Right atrium auricular region (tissue), 2 donors: ENCODE data around the gene ZKSCAN8. TPM values are rescaled to one million over a fixed set of nuclear protein-coding genes. Genes with fewer than 3 reads are reported as not detected.

Experiments used
- DNase-seq: peaks from one replicate; pipeline ENCODE4 v3.0.0-alpha.2; 2019; ENCODE audit warnings: low spot score
- H3K27ac ChIP-seq, 2 donors: fragments of 200-600 bp; sonication (generic); 1 replicate in 1 of 2; 2 replicates in 1 of 2; pipeline ENCODE4 v1.5.1; 2016 to 2019
- H3K27me3 ChIP-seq, 2 donors: fragments of 200-600 bp; sonication (generic); one replicate each; pipeline versions ENCODE4 v1.5.1 to v1.6.0; 2017 to 2019
- H3K36me3 ChIP-seq: fragments of 200-600 bp; sonication (generic); one replicate; pipeline ENCODE4 v1.5.1; 2016
- H3K4me1 ChIP-seq, 2 donors: fragments of 200-600 bp; sonication (generic); one replicate each; pipeline versions ENCODE4 v1.5.1 to v1.6.0; 2017 to 2019
- H3K4me3 ChIP-seq, 2 donors: fragments of 200-600 bp; sonication (generic); 1 replicate in 1 of 2; 2 replicates in 1 of 2; pipeline ENCODE4 v1.5.1; 2017 to 2019; ENCODE audit warnings: mild to moderate bottlenecking in 1 of 2, moderate library complexity in 1 of 2
- H3K9me3 ChIP-seq, 2 donors: fragments of 200-600 bp; sonication (generic); one replicate each; pipeline ENCODE4 v1.5.1; 2019
- CTCF ChIP-seq, 2 donors: fragments of 200-600 bp; sonication (generic); IDR thresholded peaks; one replicate each; pipeline ENCODE4 v1.5.1; 2019; ENCODE audit warnings: antibody characterized with exemption in 2 of 2
- total RNA-seq, 2 donors: library from RNA; depleted of rRNA; stranded (reverse); fragments of >200 nt; gene quantifications; one replicate each; pipeline ENCODE4 v1.1.0, GENCODE V29; 2016

ZKSCAN8 gene
- total RNA-seq, 2 donors from 2014 or later: 10.4 to 13.1 TPM

- peaks cover 0 to 23% of the 10 kb centered on the region in 2 donors for H3K9me3 ChIP-seq
- peak overlapping the region in 1 of 2 donors; percentile 20 for H3K4me3 ChIP-seq
- DNase-seq: no peak
- no peak overlapping the region for H3K27ac ChIP-seq
- no peak for TF ChIP-seq CTCF (IDR thresholded peaks at IDR 0.05)
- peaks cover 0 to 24% of the 10 kb centered on the region in 2 donors for H3K4me1 ChIP-seq
- H3K27me3 ChIP-seq: peaks cover 37 to 60% of the 10 kb centered on the region in 2 donors
- H3K36me3 ChIP-seq: no peaks in the 10 kb centered on the region
Measured at GRCh38 chr6:28208111-28208659, 66.5 kb downstream of the ZKSCAN8 start.

Other genes with a start within 250 kb of the ZKSCAN8 start
- not detected for gene OR2B2, start 229.5 kb upstream of the ZKSCAN8 start, total RNA-seq
- gene OR2B6, start 184.6 kb upstream of the ZKSCAN8 start, total RNA-seq: not detected
- 1 to 10 TPM in 1 of 2 donors, under 1 TPM in 1; 0.47 to 1.1 TPM for gene ZNF165, start 61.3 kb upstream of the ZKSCAN8 start, total RNA-seq
- gene ZSCAN16, start 17.3 kb upstream of the ZKSCAN8 start, total RNA-seq: 1 to 10 TPM; 1.2 to 3.1 TPM
- 10 to 100 TPM in 1 of 2 donors, 1 to 10 TPM in 1; 5.8 to 10.1 TPM for gene ZSCAN9, start 83.4 kb downstream of the ZKSCAN8 start, total RNA-seq
- 1 to 10 TPM; 1.8 to 2.0 TPM for gene ZKSCAN4, start 110.4 kb downstream of the ZKSCAN8 start, total RNA-seq
- gene NKAPL, start 117.4 kb downstream of the ZKSCAN8 start, total RNA-seq: 1 to 10 TPM; 3.1 to 5.1 TPM
- 10 to 100 TPM; 11.2 to 13.3 TPM for gene ZSCAN26, start 125.3 kb downstream of the ZKSCAN8 start, total RNA-seq
- 1 to 10 TPM; 1.8 to 4.1 TPM for gene PGBD1, start 139.7 kb downstream of the ZKSCAN8 start, total RNA-seq
- gene ZSCAN31, start 194.3 kb downstream of the ZKSCAN8 start, total RNA-seq: 10 to 100 TPM in 1 of 2 donors, 1 to 10 TPM in 1; 9.9 to 14.5 TPM
- gene ZKSCAN3, start 208.1 kb downstream of the ZKSCAN8 start, total RNA-seq: 1 to 10 TPM; 2.3 to 3.7 TPM